Epithelial cell of prostate (primary cell): ENCODE results near the gene GRK5.

Experiments used
- DNase-seq: peaks from one replicate; pipeline ENCODE4 v3.0.0-alpha.2; 2011; ENCODE audit warnings: low read depth, low spot score
- H3K27ac ChIP-seq: fragments of 450-650 bp; 2 replicates; pipeline ENCODE4 v1.5.1; 2017; ENCODE audit warnings: mild to moderate bottlenecking

The GRK5 gene

GRCh38 chr10:119408969-119409371 is 201.6 kb downstream of the GRK5 start:
- H3K27ac ChIP-seq: no peak overlapping the region
- no peak for DNase-seq

DNA sequence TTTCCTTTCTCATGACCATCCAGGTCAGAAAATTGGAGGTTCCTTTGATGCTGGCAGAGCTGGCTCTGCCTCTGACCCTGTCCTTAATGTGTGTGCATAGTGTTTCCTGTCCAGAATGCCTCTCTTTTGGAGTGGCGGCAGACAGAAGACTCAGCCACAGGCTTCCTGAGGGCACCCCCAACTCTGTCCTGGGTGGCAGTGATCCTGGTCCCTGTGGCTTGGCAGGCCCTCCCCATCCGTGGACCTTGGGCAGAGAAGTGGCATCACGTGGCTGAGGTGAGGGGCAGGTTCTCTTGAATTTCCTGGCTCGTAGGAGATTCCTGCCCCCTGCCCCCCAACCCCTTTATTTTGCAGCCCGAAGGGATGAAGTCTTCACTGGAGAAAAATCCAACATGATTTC is 202.0 kb downstream of the GRK5 start:
- no peak for DNase-seq
- no peak overlapping the region for H3K27ac ChIP-seq

- H3K27ac ChIP-seq: no peak overlapping the region
- no peak for DNase-seq
These were observed 202.5 kb downstream of the GRK5 start for GRCh38 chr10:119409906-119410305.

DNA sequence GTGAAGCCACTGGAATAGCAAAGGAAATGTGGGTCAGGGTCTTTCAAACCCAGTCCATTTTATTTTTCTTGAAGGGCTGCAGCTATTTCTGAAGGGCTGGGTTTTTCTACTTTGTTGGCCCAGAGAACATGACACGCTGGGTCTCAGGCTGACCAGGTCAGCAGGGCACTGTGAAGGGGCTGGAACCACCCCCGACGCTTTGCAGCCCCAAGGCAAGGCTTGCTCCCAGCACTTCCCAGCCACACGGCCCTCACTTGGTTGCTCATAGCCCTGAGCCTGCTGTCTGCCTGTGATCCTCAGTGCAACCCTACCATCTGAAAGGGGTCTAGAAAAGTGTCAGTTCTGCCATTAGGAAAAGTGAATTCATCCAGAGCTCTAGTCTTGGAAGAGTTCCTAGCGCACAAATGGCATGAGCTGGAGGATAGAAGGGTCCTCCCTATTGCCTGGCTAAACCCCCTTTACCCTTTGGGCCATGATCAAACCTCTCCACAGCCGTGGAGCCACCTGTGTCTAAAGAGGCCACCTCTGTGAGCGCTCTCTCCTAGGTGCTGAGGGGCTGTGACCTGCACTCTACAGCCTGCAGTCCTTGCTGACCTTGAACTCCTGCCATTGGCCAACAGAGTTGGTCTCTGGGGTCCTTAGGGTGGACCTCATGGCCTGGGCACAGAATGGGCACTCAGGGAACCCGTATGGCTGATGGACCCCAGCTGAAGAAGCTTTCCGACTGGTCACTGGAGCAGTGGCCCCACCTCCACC is 203.2 kb downstream of the GRK5 start:
- no peak overlapping the region for H3K27ac ChIP-seq
- no peak for DNase-seq

DNA sequence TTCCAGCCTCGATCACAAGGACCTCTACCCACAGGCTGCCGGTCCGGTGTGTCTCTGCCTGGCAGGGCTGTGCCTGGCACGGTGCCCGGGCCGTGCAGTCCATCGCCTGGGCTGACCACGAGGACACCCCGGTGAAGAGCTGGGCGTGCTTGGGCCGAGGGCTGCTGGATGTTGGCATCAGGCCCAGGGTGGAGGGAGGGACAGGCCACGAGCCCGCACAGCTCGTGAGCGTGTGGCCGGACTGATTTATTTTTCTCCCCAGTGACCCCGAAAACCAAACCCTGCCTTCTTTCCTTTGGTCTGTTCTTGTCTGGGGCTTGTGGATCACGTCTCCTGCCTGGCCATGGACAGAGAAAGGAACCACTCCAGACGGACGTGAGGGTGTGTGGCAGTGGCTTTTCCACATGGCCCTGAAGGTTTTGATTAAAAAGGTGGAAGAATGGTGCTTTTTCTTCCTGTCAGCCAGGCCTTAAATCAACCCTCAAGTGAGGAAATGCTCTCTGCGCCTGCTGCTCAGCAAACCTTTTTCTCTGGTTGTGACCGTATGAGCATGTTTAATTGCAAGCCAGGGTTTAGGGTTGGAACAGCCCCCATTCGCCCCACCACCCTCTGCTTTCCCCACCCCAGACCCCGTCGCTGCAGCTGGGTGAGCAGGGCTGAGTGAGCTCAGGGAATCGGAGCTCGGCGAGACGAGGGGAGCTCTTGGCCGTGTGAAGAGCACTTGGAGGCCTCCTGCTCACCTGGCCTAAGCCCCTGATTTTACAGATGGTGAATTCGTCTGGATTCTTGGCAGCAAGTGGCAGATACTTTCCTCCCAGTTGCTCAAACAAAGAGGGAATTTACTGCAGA is 205.1 kb downstream of the GRK5 start:
- H3K27ac ChIP-seq: no peak overlapping the region
- DNase-seq: no peak

- no peak for DNase-seq
- no peak overlapping the region for H3K27ac ChIP-seq
These were observed 205.7 kb downstream of the GRK5 start for GRCh38 chr10:119413093-119413453.

- DNase-seq: no peak
- no peak overlapping the region for H3K27ac ChIP-seq
These were observed 206.2 kb downstream of the GRK5 start for GRCh38 chr10:119413471-119414080.

GRCh38 chr10:119414081-119414611 is 206.8 kb downstream of the GRK5 start:
- DNase-seq: no peak
- no peak overlapping the region for H3K27ac ChIP-seq

GRCh38 chr10:119415121-119415520 is 207.8 kb downstream of the GRK5 start:
- DNase-seq: no peak
- no peak overlapping the region for H3K27ac ChIP-seq

DNA sequence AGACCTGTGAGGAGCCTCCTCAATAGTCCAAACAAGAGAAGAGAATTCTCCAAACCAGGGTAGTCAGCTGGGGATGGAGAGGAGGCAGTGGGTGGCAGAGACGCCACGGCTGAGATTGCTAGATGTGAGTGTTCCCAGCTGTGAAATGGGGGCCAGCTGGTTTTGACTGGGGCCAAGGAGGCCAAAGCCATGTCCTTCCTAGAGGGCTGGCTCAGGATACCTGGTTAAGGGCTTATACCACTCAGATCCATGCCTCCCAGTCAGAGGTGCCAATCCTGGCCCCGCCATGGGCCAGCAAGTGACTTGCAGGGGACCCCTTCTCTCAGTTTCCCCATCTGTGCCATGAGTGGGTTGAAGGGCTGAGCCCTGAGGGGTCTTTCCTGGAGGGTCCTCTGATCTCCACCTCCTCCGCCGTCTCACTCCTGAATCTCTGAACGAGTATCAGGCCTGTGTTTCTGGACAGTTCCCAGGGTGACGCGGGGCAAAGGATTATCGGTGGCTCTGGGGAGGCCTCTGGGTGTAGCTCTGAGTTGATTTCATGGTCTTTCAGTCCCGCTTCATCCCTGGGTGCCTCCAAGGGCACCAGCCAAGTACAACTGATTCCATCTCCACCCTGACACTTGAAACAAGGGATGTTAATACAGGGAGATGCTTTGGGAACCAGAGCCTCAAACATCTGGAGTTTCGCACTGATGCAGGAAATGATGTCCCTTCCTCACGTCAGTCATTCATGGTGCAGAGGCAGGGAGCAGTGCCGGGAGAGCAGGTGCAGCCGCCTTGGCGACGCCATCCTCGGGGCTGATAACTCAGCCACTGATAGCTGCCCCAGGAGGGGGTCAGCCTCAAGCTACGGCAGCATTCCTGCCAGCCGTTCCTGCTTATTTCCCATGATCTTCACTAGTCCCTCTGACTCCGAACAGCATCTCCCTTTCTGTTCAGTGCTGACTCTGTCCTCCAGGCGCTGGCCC is 208.4 kb downstream of the GRK5 start:
- H3K27ac ChIP-seq: no peak overlapping the region
- DNase-seq: no peak

DNA sequence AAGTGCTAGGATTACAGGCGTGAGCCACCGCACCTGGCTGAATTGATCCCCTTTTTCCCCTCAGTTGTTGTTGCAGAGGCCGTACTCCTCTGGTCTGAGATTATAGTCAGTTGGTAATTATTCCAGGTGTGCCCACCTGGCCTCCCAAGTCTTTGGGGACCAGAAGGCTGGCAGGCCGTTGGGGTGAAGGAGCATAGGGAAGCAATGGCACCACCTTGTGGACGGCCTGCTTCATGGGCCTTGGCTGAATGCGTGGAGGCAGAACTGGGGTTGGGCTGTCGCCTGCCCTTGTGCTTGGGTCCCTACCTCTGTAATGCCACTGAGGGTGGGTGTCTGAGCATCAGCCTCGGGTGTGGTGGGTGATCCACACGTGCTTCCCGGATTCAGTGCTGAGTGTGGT is 209.5 kb downstream of the GRK5 start:
- H3K27ac ChIP-seq: no peak overlapping the region
- no peak for DNase-seq

DNA sequence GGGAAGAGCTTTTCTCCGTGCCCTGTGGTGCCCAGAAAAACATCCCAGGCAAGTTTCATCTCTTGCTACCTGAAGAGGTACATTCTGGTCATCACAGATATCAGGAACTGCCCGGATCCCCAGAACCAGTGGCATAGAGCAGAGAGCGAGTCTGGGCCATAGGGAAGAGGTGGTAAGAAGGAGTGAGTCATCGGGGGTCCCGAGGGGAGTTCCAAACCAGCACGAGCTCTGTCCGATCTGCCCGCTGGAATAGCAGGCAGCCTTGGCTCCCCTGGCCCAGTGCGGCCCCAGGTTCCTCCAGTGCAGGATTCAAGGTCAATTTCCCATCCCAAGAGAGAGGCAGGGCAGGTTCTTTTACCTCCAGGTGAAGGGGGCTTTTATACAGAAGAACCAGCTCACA is 210.5 kb downstream of the GRK5 start:
- no peak for DNase-seq
- H3K27ac ChIP-seq: no peak overlapping the region

GRCh38 chr10:119418362-119418761 is 211.0 kb downstream of the GRK5 start:
- H3K27ac ChIP-seq: no peak overlapping the region
- no peak for DNase-seq

- H3K27ac ChIP-seq: no peak overlapping the region
- DNase-seq: no peak
These were observed 212.6 kb downstream of the GRK5 start for GRCh38 chr10:119419931-119420330.

DNA sequence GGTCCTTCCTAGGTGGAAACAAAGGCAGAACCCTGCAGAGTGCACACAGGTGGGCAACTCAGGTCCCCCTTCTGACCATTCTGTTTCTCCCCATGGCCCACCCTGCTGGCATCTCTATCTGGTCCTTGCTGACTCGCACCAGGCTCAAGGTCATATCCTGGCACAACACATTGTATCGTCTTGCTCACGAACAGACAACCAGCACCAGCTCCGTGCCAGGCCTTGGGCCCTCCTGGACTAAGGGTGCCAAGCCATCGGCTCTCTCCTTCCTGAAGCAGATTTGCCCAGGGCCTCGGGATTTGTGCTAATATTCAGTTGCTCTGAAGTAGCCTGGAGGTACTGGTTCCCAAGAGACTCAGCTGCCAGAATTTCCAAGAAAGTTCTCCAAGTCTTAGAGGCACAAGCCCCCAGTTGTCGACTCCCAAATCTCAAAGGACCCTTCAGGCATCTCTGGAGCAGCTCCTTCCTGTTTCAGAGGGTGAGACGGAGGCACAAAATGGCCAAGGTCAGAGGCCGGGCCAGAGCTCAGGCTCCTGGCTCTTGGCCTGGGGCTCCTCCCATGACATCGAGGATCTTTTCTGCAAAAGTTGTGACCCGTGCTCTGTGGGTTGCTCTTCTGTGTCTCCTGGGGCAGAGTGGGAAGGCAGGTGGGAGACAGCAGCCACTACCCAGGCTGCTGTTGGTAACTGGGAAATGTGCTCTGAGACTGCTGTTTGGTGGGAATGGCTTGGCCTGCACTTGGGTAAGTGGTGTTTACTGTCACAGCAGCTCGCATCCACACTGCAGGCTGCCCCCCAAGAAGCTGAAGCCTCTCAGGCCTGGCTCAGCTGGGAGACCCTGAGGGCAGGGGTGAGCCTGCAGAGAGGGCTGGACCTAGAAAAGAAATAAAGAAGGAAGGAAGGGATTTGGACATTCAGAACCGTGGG is 213.8 kb downstream of the GRK5 start:
- H3K27ac ChIP-seq: no peak overlapping the region
- DNase-seq: no peak

DNA sequence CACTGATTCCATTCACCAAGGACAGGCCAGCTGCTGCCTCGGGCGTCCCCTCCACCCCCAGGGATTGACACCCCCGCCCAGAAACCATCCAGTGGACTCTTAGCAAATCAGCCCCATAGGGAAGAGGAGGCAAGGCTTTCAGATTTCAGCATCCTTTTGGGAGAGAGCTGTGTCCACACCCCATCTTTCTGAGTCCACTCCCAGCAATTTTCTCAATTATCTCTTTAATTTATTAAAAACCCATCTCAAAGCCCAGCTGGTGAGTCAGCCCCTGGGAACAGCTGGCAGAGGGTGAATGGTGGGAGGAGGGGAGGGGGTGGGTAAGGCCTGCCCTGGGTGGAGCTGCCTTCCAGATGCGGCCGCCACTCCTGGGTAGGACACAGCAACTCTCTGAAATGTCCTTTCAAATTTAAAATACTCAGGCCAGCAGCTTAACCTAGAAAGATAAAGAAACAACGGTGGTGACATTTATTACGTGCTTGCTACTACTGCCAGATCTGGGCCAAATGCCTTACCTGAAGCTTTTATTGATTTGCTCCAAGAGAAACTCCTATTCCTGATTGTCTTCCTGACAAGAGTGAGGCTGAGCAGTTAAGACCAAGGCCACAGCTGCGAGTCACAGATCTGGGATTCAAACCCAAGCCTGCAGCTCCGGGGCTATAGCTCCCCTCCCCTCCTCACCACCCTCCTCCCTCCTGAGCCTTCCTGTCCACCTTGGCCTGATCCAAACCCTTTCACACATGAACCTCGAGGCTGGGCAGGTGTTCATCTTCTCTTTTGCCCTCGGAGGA is 214.7 kb downstream of the GRK5 start:
- no peak overlapping the region for H3K27ac ChIP-seq
- DNase-seq: no peak

DNA sequence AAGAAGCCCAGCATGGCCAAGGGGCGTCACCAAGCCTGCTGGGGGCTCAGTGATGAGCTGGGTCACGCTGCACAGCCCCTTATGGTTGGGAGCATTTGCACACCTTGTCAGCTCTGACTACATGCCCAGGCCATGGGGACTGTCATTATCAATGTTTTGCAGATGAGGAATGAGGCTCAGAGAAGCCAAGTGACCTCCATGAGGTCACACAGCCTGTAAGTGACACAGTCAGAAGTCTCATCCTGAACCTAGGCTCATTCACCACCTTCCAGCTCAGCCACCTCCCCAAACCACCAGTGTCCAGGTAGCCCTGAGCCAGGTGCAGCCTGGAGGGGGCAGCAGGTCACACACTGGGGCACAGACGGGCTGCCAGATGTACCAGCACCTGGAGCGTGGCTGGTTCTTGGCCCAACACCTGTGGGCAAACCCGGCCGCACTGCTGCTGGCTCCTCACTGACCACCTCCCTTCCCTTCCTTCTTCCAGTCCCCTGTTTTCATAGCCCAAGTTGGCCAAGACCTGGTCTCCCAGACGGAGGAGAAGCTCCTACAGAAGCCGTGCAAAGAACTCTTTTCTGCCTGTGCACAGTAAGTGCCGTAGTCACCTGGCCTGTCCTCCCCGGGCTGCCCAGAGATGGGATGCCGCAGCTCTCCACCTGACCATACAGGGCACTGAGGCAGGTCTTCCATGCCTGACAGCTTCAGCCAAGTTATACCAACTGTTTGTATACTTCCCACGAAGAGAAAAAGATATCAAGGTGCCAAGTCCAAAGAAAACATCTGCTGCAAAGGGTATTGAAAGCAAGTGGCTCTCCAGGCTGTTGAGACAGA is 215.5 kb downstream of the GRK5 start:
- no peak for DNase-seq
- no peak overlapping the region for H3K27ac ChIP-seq
